Ammon's horn (tissue), 1 donor: ENCODE data around the gene PRAMEF7.
"Not testable (repeated sequence)": the region's sequence is repeated elsewhere in the genome, so short reads cannot be mapped to it uniquely, and the experiment has no call there.

Experiments used
- DNase-seq: peaks from one replicate; pipeline ENCODE4 v3.0.0-alpha.2; 2016; ENCODE audit warnings: low spot score

PRAMEF7 gene

DNA sequence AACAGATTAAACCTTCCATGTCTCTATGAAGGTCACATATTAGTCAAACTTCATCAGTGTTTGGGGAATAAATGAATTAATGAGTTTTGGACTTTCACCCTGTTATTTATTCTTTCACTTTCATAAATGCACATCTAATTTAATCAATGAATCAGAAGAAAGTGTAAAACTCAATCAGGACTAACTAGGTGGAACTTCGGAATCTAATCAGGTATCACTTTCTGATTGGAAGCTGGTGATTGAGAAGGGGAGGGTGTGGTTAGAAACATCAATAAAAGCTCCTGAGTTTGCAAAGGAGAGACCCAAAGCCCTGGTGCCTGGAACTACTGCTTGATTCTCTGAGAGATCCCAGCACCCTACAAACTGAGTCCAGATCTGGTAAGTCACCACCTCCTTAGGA, at the start of gene PRAMEF7:
PRAMEF7 (plus strand) TSS at position 301 of the 400 bp plus-strand sequence. CDS start 1,083 bp downstream, outside the sequence.
- DNase-seq = not testable (repeated sequence)

DNA sequence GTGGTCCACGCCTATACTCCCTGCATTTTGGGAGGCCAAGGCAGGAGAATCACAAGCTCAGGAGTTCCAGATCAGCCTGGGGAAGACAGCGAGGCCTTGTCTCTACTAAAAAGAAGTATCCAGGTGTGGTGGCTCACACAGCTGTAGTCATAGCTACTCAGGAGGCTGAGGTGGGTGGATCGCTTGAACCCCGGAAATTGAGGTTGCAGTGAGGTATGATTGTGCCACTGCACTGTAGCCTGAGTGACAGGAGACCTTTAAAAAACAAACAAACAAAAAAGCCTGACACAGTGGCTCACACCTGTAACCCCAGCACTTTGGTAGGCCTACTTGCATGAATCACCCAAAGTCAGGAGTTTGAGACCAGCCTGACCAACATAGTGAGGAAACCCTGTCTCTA, 38.0 kb upstream of the PRAMEF7 start:
- DNase-seq = not testable (repeated sequence)

DNA sequence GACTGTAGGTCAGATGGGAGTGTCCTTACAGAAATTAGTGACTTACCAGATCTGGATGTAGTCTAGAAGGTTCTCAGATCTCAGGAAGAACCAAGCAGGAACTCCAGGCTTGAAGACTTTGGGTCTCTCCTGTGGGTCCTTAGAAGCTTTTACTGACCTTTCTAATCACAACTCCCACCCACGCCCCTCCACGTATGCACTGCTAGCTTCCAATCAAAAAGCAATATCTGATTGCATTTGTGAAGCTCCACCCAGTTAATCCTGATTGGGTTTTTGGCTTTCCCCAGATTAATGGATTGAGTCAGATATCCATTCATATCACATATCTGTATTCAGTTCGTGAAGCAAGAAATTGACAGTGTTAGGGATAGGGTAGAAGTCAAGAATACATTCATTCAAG, 30.3 kb upstream of the PRAMEF7 start, which contains the start of gene PRAMEF4:
PRAMEF4 (minus strand) TSS at position 101 of the 400 bp plus-strand sequence. CDS start 2,807 bp downstream, outside the sequence.
- not testable (repeated sequence) for DNase-seq

DNA sequence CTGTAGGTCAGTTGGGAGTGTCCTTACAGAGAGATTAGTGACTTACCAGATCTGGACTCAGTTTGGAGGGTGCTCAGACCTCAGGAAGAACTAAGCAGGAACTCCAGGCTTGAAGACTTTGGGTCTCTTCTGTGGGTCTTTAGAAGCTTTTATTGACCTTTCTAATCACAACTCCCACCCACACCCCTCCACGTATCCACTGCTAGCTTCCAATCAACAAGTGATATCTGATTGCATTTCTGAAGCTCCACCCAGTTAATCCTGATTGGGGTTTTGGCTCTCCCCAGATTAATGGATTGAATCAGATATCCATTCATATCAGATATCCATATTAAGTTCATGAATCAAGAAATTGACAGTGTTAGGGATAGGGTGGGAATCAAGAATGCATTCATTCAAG, 18.2 kb upstream of the PRAMEF7 start, which contains the start of gene PRAMEF10:
PRAMEF10 (minus strand) TSS at position 101 of the 400 bp plus-strand sequence. CDS start 2,423 bp downstream, outside the sequence.
- DNase-seq = not testable (repeated sequence)

DNA sequence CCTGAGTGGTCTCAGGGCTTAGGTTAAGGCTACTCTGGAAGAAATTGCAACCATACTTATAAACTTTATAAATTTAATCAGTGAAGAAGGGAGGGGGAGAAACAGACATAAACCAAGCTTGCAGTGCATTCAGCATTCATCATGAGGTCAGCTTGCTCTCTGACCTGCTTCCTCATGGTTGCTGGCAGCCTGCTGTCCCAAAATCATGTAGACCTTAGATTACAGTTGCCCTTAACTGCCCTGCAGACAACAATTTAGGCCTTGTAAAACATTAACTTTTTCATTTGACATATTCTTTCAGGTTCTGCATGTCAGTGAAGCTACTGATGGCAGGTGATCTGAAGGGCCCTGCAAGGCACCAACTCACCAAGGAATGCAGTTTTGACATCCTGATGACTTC, 17.2 kb upstream of the PRAMEF7 start:
- DNase-seq = not testable (repeated sequence)

DNA sequence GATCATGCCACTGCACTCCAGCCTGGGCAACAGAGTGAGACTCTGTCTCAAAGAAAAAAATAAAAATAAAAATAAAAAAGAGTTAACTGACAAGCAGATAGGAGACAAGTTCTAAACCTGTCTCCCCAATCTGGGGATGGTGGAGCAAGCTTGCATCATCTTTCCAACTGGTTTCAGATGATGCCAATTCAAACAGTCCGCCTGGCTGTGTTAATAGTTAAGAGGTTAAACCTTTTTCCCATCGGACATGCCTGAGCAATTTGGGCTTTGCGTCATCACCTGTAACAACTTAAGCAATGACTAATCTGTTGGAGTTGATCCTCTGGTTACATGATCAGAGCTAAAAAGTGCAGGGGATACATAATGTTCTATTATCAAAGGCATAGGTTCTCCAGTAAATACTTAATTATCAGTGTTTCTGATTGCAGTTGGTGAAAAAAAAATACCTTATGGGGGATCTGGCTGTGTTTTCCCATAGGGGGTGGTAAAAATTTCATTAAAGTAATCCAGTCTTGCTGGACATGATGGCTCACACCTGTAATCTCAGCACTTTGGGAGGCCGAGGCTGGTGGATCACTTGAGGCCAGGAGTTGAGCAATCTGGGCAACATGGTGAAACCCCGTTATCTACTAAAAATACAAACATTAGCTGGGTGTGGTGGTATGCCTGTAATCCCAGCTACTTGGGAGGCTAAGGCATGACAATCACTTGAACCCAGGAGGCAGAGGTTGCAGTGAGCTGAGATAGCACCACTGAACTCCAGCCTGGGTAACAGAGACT, 12.4 kb upstream of the PRAMEF7 start:
- not testable (repeated sequence) for DNase-seq

DNA sequence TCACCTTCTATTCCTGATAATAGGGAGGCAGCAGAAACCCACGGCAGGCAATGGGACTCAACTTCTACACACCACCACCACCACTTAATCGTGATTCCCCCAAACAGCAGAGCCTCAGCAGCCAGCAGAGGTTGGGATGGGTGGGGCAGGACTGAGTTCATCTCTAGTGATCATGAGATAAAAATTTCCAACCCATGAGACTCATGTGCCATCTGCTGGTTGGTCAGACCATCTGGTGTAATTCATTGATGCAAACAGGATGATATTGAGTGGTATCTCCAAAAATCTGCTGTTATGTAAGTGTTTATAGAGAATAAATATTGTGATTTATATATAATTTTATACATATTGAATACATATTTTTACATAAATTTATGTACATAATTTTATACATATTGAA, 5.3 kb downstream of the PRAMEF7 start:
- DNase-seq = peak; percentile 2

DNA sequence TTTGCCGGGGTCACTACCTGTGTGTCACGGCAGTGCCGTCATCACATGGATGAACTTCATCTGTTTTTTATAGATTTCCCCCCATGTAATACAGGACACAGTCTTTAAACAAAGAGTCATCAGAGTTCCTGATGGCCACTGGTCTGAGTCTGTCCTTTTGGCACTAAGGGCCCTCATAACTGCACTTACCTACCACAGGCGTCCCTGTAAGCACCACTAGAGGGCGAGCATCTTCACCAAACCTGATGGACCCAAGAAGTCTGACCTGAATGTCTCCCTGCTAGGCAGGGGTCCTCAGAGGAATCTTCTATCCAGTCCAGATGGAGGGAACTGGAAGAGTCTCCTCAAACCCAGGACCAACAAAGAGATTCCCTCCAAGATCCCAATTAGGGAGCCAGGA, 8.0 kb downstream of the PRAMEF7 start:
- DNase-seq = not testable (repeated sequence)

DNA sequence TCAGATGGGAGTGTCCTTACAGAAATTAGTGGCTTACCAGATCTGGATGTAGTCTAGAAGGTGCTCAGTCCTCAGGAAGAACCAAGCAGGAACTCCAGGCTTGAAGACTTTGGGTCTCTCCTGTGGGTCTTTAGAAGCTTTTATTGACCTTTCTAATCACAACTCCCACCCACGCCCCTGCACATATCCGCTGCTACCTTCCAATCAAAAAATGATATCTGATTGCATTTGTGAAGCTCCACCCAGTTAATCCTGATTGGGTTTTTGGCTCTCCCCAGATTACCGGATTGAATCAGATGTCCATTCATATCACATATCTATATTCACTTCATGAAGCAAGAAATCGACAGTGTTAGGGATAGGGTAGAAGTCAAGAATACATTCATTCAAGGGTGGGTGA, 31.1 kb downstream of the PRAMEF7 start, which contains the start of gene PRAMEF6:
PRAMEF6 (minus strand) TSS at position 101 of the 400 bp plus-strand sequence. CDS start 5,062 bp downstream, outside the sequence.
- DNase-seq = not testable (repeated sequence)
